ENCODE data around the gene FHIT. TPM values are rescaled to one million over a fixed set of nuclear protein-coding genes. Genes with fewer than 3 reads are reported as not detected.

Gene FHIT
- total and polyA plus RNA-seq, 2 donors from 2014 or later = 20.2 to 61.2 TPM

DNA sequence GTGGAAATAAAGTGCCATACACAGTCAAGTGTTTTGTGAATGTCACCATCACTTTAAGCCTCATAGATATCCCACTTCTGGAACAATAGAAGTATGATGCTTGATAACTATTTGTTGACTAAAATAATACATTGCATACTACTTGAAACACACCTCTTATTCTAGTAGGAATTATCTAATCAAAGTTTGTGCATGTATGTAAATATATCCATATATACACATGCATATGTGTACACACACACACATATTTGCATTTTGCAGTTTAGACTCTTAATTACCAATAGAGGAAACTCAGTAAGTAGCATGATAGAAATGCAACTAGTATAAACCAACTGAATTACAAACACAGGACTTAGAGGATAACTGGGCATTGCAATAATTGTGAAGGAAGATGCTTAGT is 1084.1 kb downstream of the FHIT start:
- H3K9ac ChIP-seq (ENCODE audit: low read length in 3 of 3) = no peak overlapping the region
- intact Hi-C loops (cut with DNase I) = no loop called here
- no peak overlapping the region for H3K27ac ChIP-seq (ENCODE audit: low read depth in 2 of 2, low read length in 2 of 2)
- FAIRE-seq (no peak), DNase-seq (no peak)
- H3K9me3 ChIP-seq (ENCODE audit: control insufficient read depth in 2 of 3, insufficient read depth in 1 of 3, low read length in 3 of 3) = no peaks in the 10 kb centered on the region
- TF ChIP-seq, protein P1, sequence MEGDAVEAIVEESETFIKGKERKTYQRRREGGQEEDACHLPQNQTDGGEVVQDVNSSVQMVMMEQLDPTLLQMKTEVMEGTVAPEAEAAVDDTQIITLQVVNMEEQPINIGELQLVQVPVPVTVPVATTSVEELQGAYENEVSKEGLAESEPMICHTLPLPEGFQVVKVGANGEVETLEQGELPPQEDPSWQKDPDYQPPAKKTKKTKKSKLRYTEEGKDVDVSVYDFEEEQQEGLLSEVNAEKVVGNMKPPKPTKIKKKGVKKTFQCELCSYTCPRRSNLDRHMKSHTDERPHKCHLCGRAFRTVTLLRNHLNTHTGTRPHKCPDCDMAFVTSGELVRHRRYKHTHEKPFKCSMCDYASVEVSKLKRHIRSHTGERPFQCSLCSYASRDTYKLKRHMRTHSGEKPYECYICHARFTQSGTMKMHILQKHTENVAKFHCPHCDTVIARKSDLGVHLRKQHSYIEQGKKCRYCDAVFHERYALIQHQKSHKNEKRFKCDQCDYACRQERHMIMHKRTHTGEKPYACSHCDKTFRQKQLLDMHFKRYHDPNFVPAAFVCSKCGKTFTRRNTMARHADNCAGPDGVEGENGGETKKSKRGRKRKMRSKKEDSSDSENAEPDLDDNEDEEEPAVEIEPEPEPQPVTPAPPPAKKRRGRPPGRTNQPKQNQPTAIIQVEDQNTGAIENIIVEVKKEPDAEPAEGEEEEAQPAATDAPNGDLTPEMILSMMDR (IDR thresholded peaks at IDR 0.05; ENCODE audit: borderline replicate concordance, extremely low read depth, insufficient read depth) = no peak
- no peaks in the 10 kb centered on the region for H3K4me1 ChIP-seq (ENCODE audit: control insufficient read depth in 2 of 3, insufficient read depth in 2 of 3, low read depth in 1 of 3, low read length in 3 of 3)
- H3K27me3 ChIP-seq (ENCODE audit: control insufficient read depth, insufficient read depth, low read length) = no peaks in the 10 kb centered on the region
- no peak overlapping the region for H3K4me3 ChIP-seq (ENCODE audit: low read length in 3 of 3)
- H3K36me3 ChIP-seq (ENCODE audit: control insufficient read depth in 2 of 3, insufficient read depth in 3 of 3, low read length in 3 of 3) = no peaks in the 10 kb centered on the region

DNA sequence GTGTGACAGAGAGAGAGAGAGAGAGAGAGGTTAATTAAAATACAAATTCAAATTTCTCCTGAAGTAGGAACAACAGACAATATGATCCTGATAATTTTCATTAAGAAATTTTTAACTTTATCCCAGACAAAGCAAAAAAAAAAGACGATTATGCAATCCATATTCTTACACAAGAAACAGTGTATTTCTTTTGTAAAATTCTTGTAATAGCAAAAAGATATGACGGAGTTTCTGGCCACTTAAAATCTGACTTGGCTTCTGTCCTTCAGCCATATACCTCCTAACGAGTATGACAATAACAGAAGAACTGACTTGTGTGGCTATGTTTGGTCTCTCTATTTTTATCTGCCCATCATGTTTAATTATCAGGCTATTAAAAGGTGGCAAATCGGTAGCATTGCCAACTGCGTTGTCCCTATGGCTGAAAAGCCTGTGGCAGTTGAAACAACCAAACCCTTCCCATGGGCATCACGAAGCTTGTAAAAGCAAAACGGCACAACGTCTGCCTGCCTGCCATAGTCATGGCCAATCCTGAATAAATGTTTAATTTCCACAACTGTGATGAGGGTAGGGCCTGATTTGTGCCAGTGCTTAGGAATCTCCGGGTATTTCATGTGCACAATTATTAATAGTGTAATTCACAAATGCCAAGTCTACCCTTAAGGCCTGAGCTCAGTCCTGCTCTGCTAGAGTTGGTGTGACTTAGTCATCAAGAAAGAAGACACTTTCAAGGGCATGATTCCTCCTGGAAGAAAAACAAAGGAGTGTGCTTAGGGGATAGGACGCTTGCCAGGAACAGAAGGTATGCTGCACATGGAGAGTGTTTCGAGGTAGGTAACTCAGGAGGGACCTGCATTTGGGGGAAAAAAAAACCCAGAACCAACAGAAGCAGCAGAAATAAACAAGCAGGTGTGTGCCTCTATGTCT is 1090.2 kb downstream of the FHIT start:
- H3K9me3 ChIP-seq (ENCODE audit: control insufficient read depth in 2 of 3, insufficient read depth in 1 of 3, low read length in 3 of 3) = no peaks in the 10 kb centered on the region
- no peak for FAIRE-seq
- no peak for DNase-seq
- TF ChIP-seq, protein P1 (IDR thresholded peaks at IDR 0.05; ENCODE audit: borderline replicate concordance, extremely low read depth, insufficient read depth) = no peak
- H3K27me3 ChIP-seq (ENCODE audit: control insufficient read depth, insufficient read depth, low read length) = no peaks in the 10 kb centered on the region
- H3K9ac ChIP-seq (ENCODE audit: low read length in 3 of 3) = no peak overlapping the region
- no peaks in the 10 kb centered on the region for H3K4me1 ChIP-seq (ENCODE audit: control insufficient read depth in 2 of 3, insufficient read depth in 2 of 3, low read depth in 1 of 3, low read length in 3 of 3)
- H3K4me3 ChIP-seq (ENCODE audit: low read length in 3 of 3) = no peak overlapping the region
- intact Hi-C loops (cut with DNase I) = no loop called here
- H3K27ac ChIP-seq (ENCODE audit: low read depth in 2 of 2, low read length in 2 of 2) = no peak overlapping the region
- no peaks in the 10 kb centered on the region for H3K36me3 ChIP-seq (ENCODE audit: control insufficient read depth in 2 of 3, insufficient read depth in 3 of 3, low read length in 3 of 3)

DNA sequence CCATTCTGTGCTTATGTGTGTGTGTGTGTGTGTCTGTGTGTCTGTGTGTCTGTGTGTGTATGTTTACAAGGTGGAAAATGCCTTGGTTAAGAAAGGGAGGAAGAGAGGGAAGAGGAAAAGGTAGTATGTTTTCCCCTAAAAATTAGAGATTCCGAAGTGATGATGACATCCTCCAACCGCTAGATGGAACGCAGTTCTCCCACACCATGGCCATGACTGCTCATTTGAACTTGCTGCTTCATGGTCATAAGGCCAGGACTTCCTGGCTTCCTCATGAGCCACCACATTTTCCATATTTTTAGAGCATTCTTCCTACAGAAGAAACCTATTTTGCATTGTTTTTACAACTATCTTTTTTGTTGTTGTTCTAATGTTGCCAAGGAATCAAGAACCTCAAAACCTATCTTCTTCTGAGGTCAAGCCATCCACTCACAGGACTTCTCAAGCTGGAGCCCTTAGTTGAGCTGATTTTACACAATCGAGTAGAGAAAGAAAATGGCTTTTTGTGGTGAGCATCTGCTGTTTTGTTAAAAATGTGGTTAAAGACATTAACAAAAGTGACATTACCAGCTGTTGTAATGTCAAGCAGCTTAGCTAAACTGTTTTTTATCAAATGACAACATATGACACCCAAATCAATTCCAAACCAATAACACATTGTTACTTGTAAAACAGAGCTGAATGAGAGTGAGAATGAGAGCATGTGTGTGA is 1091.0 kb downstream of the FHIT start:
- no peaks in the 10 kb centered on the region for H3K27me3 ChIP-seq (ENCODE audit: control insufficient read depth, insufficient read depth, low read length)
- no peaks in the 10 kb centered on the region for H3K36me3 ChIP-seq (ENCODE audit: control insufficient read depth in 2 of 3, insufficient read depth in 3 of 3, low read length in 3 of 3)
- H3K9ac ChIP-seq (ENCODE audit: low read length in 3 of 3) = no peak overlapping the region
- FAIRE-seq = no peak
- intact Hi-C loops (cut with DNase I) = no loop called here
- H3K4me1 ChIP-seq (ENCODE audit: control insufficient read depth in 2 of 3, insufficient read depth in 2 of 3, low read depth in 1 of 3, low read length in 3 of 3) = no peaks in the 10 kb centered on the region
- H3K27ac ChIP-seq (ENCODE audit: low read depth in 2 of 2, low read length in 2 of 2) = no peak overlapping the region
- no peaks in the 10 kb centered on the region for H3K9me3 ChIP-seq (ENCODE audit: control insufficient read depth in 2 of 3, insufficient read depth in 1 of 3, low read length in 3 of 3)
- TF ChIP-seq, protein P1 (IDR thresholded peaks at IDR 0.05; ENCODE audit: borderline replicate concordance, extremely low read depth, insufficient read depth) = no peak
- no peak for DNase-seq
- H3K4me3 ChIP-seq (ENCODE audit: low read length in 3 of 3) = no peak overlapping the region

All from kidney (tissue), 14 donors.